Subcutaneous adipose tissue (tissue), 4 donors: ENCODE results near the gene TRIO. TPM values are rescaled to one million over a fixed set of nuclear protein-coding genes. Genes with fewer than 3 reads are reported as not detected.

Source experiments
- CTCF ChIP-seq: fragments of 450-650 bp; IDR thresholded peaks from one replicate; pipeline ENCODE4 v1.5.1; 2016; ENCODE audit warnings: low read depth, mild to moderate bottlenecking, control low read depth, antibody characterized with exemption, moderate library complexity
- total RNA-seq, 4 donors: library from RNA; depleted of rRNA; stranded (reverse); fragments of >200 nt; gene quantifications; one replicate each; pipeline ENCODE4 v1.1.0, GENCODE V29; 2016

Gene TRIO
- total RNA-seq, 4 donors from 2014 or later, result 193 to 238 (median 212) TPM

GRCh38 chr5:14265570-14265969 is 122.4 kb downstream of the TRIO start:
- no peak for TF ChIP-seq CTCF

GRCh38 chr5:14266171-14266570 is 123.0 kb downstream of the TRIO start:
- TF ChIP-seq CTCF, result no peak

- no peak for TF ChIP-seq CTCF
Measured at GRCh38 chr5:14266686-14267085, 123.5 kb downstream of the TRIO start.

GRCh38 chr5:14267166-14267838 is 124.2 kb downstream of the TRIO start:
- TF ChIP-seq CTCF, result no peak

- TF ChIP-seq CTCF, result no peak
Measured at GRCh38 chr5:14267991-14268708, 125.0 kb downstream of the TRIO start.

- TF ChIP-seq CTCF, result no peak
Measured at GRCh38 chr5:14268738-14269137, 125.6 kb downstream of the TRIO start.

- TF ChIP-seq CTCF, result no peak
Measured at GRCh38 chr5:14269395-14269794, 126.3 kb downstream of the TRIO start.
